Measurements from ENCODE around the gene NMB. TPM values are rescaled to one million over a fixed set of nuclear protein-coding genes. Genes with fewer than 3 reads are reported as not detected.
"Not testable (repeated sequence)": the region's sequence is repeated elsewhere in the genome, so short reads cannot be mapped to it uniquely, and the experiment has no call there.

The NMB gene
- total and polyA plus RNA-seq, 2 donors (not counting 1 experiment from before 2014, with no cell fraction given): 1.5 to 3.6 TPM

- Histone ChIP-seq H3K9ac (ENCODE audit: insufficient read depth, low read length) (no peak overlapping the region), H3K27ac (ENCODE audit: insufficient read depth, low read length) (no peak overlapping the region), H3K9me3 (ENCODE audit: control insufficient read depth, insufficient read depth, low read depth, low read length) (no peaks in the 10 kb centered on the region), H3K4me1 (ENCODE audit: control insufficient read depth, extremely low read depth, insufficient read depth, low read length) (peaks cover 2% of the 10 kb centered on the region), H3K79me2 (ENCODE audit: control insufficient read depth, insufficient read depth, low read length) (peaks cover 27% of the 10 kb centered on the region), H3K27me3 (ENCODE audit: control insufficient read depth, insufficient read depth, low read length) (no peaks in the 10 kb centered on the region), H2AFZ (ENCODE audit: low read length) (no peak overlapping the region), H3K4me2 (ENCODE audit: extremely low read depth, insufficient read depth, low read length) (no peak overlapping the region), H3K36me3 (ENCODE audit: control insufficient read depth, insufficient read depth, low read length) (peaks cover 6% of the 10 kb centered on the region), H4K20me1 (ENCODE audit: control insufficient read depth, extremely low read depth, insufficient read depth, low read length) (no peaks in the 10 kb centered on the region), H3K4me3 (replicated peaks in 1 of 4; ENCODE audit: control extremely low read depth in 1 of 4, insufficient read depth in 1 of 4, low read depth in 3 of 4, low read length in 4 of 4) (no peak overlapping the region)
- no peak for DNase-seq (ENCODE audit: low read depth in 2 of 2)
- TF ChIP-seq CTCF (conservative IDR thresholded peaks at IDR 0.05 in 1 of 2, IDR thresholded peaks at IDR 0.05 in 1 of 2; ENCODE audit: low read depth in 1 of 2, low read length in 2 of 2) (no peak), EZH2 (IDR thresholded peaks at IDR 0.05; ENCODE audit: low read length, missing control alignments) (no peak)
These were observed 32.3 kb upstream of the NMB start for GRCh38 chr15:84690342-84690741.

- Histone ChIP-seq H4K20me1 (ENCODE audit: control insufficient read depth, extremely low read depth, insufficient read depth, low read length) (no peaks in the 10 kb centered on the region), H3K9ac (ENCODE audit: insufficient read depth, low read length) (no peak overlapping the region), H3K4me3 (replicated peaks in 1 of 4; ENCODE audit: control extremely low read depth in 1 of 4, insufficient read depth in 1 of 4, low read depth in 3 of 4, low read length in 4 of 4) (no peak overlapping the region), H3K4me2 (ENCODE audit: extremely low read depth, insufficient read depth, low read length) (no peak overlapping the region), H3K36me3 (ENCODE audit: control insufficient read depth, insufficient read depth, low read length) (peaks cover 6% of the 10 kb centered on the region), H3K27ac (ENCODE audit: insufficient read depth, low read length) (no peak overlapping the region), H2AFZ (ENCODE audit: low read length) (no peak overlapping the region), H3K27me3 (ENCODE audit: control insufficient read depth, insufficient read depth, low read length) (no peaks in the 10 kb centered on the region), H3K79me2 (ENCODE audit: control insufficient read depth, insufficient read depth, low read length) (peaks cover 24% of the 10 kb centered on the region), H3K9me3 (ENCODE audit: control insufficient read depth, insufficient read depth, low read depth, low read length) (no peaks in the 10 kb centered on the region), H3K4me1 (ENCODE audit: control insufficient read depth, extremely low read depth, insufficient read depth, low read length) (peaks cover 2% of the 10 kb centered on the region)
- TF ChIP-seq CTCF (conservative IDR thresholded peaks at IDR 0.05 in 1 of 2, IDR thresholded peaks at IDR 0.05 in 1 of 2; ENCODE audit: low read depth in 1 of 2, low read length in 2 of 2): no peak
- no peak for TF ChIP-seq EZH2 (IDR thresholded peaks at IDR 0.05; ENCODE audit: low read length, missing control alignments)
- no peak for DNase-seq (ENCODE audit: low read depth in 2 of 2)
These were observed 31.9 kb upstream of the NMB start for GRCh38 chr15:84689858-84690257.

- not testable (repeated sequence) for H3K27ac ChIP-seq (ENCODE audit: insufficient read depth, low read length); DNase-seq (ENCODE audit: low read depth in 2 of 2); H3K9me3 ChIP-seq (ENCODE audit: control insufficient read depth, insufficient read depth, low read depth, low read length); H2AFZ ChIP-seq (ENCODE audit: low read length); H3K79me2 ChIP-seq (ENCODE audit: control insufficient read depth, insufficient read depth, low read length); H3K9ac ChIP-seq (ENCODE audit: insufficient read depth, low read length); H3K36me3 ChIP-seq (ENCODE audit: control insufficient read depth, insufficient read depth, low read length); H3K4me1 ChIP-seq (ENCODE audit: control insufficient read depth, extremely low read depth, insufficient read depth, low read length); H4K20me1 ChIP-seq (ENCODE audit: control insufficient read depth, extremely low read depth, insufficient read depth, low read length); H3K4me3 ChIP-seq (replicated peaks in 1 of 4; ENCODE audit: control extremely low read depth in 1 of 4, insufficient read depth in 1 of 4, low read depth in 3 of 4, low read length in 4 of 4); H3K27me3 ChIP-seq (ENCODE audit: control insufficient read depth, insufficient read depth, low read length); H3K4me2 ChIP-seq (ENCODE audit: extremely low read depth, insufficient read depth, low read length)
These were observed 28.4 kb upstream of the NMB start for GRCh38 chr15:84686446-84686845.

Data from fibroblast of lung (primary cell).